H1 (cell line): ENCODE results near the gene DAGLA. TPM values are rescaled to one million over a fixed set of nuclear protein-coding genes. Genes with fewer than 3 reads are reported as not detected.

ENCODE experiments used
- BACH1 ChIP-seq: IDR thresholded peaks from 2 replicates; pipeline ENCODE4 v1.6.1; 2012; ENCODE audit warnings: low read length, improper control_type of control experiment
- CHD1 ChIP-seq: IDR thresholded peaks from 2 replicates; pipeline ENCODE4 v1.6.1; 2012; ENCODE audit warnings: low read depth, low read length, improper control_type of control experiment
- CHD7 ChIP-seq: fragments of 300-600 bp; sonication (generic); IDR thresholded peaks from 2 replicates; pipeline ENCODE4 v1.7.1; 2012; ENCODE audit warnings: low read length, moderate library complexity, mild to moderate bottlenecking, inconsistent platforms; ENCODE audit not compliant: insufficient replicate concordance
- EZH2 ChIP-seq: fragments of 200-600 bp; sonication (generic); IDR thresholded peaks from 2 replicates; pipeline ENCODE4 v1.7.1; 2012; ENCODE audit warnings: low read depth, mild to moderate bottlenecking, moderate library complexity, low read length, inconsistent platforms; ENCODE audit not compliant: severe bottlenecking
- KDM1A ChIP-seq: fragments of 200-600, 300-600 bp; sonication (generic); IDR thresholded peaks from 2 replicates; pipeline ENCODE4 v1.7.1; 2016; ENCODE audit warnings: mild to moderate bottlenecking, low read length, borderline replicate concordance
- POLR2A ChIP-seq, 2 experiments: IDR thresholded peaks; 1 replicate in 1 of 2; 2 replicates in 1 of 2; pipeline ENCODE4 v1.6.1; 2011; ENCODE audit warnings: low read depth in 2 of 2, low read length in 2 of 2, mild to moderate bottlenecking in 2 of 2; ENCODE audit errors: control extremely low read depth in 1 of 2
- RFX5 ChIP-seq: IDR thresholded peaks from 2 replicates; pipeline ENCODE4 v1.6.1; 2011; ENCODE audit warnings: low read depth, low read length, improper control_type of control experiment, borderline replicate concordance
- RXRA ChIP-seq: IDR thresholded peaks from 2 replicates; pipeline ENCODE4 v1.6.1; 2011; ENCODE audit warnings: low read depth, mild to moderate bottlenecking, low read length, moderate library complexity; ENCODE audit not compliant: insufficient read depth
- SAP30 ChIP-seq: fragments of 300-600 bp; sonication (generic); IDR thresholded peaks from 2 replicates; pipeline ENCODE4 v1.7.1; 2012; ENCODE audit warnings: low read length, moderate library complexity, mild to moderate bottlenecking, inconsistent platforms; ENCODE audit not compliant: insufficient read depth, insufficient replicate concordance
- SP4 ChIP-seq: IDR thresholded peaks from 2 replicates; pipeline ENCODE4 v1.6.1; 2012; ENCODE audit warnings: low read length, inconsistent platforms
- polyA plus RNA-seq, 7 experiments: library from polyadenylated mRNA; depleted of rRNA in 3 of 7; stranded (reverse) in 5 of 7; unstranded in 2 of 7; fragments of >200 nt in 5 of 7; fragments of 200-250 nt in 2 of 7; gene quantifications; 1 replicate in 5 of 7; 2 replicates in 1 of 7; 4 replicates in 1 of 7; pipeline versions ENCODE4 v1.2.1 to v1.2.3, GENCODE V29; 2011 to 2013; ENCODE audit warnings: missing spikeins in 2 of 7, mixed read lengths in 2 of 7
- total RNA-seq: library from RNA; stranded (reverse); fragmentation: NEBNext Ultra II Directional; extraction: Animal tissue kit (Norgen Biotek cat#: 25700); gene quantifications from 2 replicates; pipeline ENCODE4 v1.2.1, GENCODE V29; 2021

DAGLA gene
- total and polyA plus RNA-seq, 2 of the 8 experiments (the other 6 are each of a cell fraction or from before 2014, with no cell fraction given) = 3.6 to 6.6 TPM

GRCh38 chr11:61718621-61719302, 38.6 kb downstream of the DAGLA start (continued):
- TF ChIP-seq CHD7 = no peak
- TF ChIP-seq POLR2A (IDR thresholded peaks at IDR 0.05; ENCODE audit: control extremely low read depth in 1 of 2, low read depth in 2 of 2, low read length in 2 of 2) = peak in 1 of 2 experiments; percentile 68; a peak in 2 of 3 replicates
- TF ChIP-seq SP4 = no peak
- TF ChIP-seq KDM1A = no peak
- TF ChIP-seq SAP30 = no peak
- no peak for TF ChIP-seq CHD1
- TF ChIP-seq BACH1 = no peak
- no peak for TF ChIP-seq RXRA
- no peak for TF ChIP-seq EZH2
- no peak for TF ChIP-seq RFX5
